ENCODE data around the gene RDH14.

The RDH14 gene

DNA sequence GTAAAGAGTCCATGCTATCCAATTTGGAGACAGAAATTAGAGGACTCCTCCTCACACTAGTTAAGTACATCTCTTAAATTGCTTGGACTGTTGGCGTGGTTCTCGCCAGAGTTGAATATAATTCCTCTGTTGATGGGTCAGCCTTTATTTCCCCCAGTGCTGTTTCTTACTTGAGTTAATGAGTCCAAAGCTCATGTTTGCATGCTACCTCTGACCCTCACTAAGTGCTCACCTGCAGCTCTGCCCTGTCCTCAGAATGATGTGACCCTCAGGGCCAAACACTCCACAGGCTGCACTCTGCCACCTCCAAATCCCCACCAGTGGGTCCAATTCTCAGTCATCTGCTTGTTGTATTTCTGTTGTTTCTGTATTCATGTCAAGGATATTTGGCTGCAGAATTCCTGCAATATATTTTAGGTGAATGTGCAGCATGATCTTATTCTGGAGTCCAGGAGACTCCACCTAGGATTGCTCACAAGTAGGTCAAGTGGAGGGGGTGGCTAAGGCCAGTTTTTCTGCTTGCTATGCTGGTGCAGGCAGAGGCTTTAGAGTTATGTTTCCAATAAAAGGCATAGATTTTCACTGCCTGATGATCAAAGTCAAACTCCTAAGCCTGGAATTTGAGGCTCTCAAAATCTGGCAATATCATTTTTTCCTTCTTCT lies 37.8 kb downstream of the RDH14 start:
- FAIRE-seq, result no peak

DNA sequence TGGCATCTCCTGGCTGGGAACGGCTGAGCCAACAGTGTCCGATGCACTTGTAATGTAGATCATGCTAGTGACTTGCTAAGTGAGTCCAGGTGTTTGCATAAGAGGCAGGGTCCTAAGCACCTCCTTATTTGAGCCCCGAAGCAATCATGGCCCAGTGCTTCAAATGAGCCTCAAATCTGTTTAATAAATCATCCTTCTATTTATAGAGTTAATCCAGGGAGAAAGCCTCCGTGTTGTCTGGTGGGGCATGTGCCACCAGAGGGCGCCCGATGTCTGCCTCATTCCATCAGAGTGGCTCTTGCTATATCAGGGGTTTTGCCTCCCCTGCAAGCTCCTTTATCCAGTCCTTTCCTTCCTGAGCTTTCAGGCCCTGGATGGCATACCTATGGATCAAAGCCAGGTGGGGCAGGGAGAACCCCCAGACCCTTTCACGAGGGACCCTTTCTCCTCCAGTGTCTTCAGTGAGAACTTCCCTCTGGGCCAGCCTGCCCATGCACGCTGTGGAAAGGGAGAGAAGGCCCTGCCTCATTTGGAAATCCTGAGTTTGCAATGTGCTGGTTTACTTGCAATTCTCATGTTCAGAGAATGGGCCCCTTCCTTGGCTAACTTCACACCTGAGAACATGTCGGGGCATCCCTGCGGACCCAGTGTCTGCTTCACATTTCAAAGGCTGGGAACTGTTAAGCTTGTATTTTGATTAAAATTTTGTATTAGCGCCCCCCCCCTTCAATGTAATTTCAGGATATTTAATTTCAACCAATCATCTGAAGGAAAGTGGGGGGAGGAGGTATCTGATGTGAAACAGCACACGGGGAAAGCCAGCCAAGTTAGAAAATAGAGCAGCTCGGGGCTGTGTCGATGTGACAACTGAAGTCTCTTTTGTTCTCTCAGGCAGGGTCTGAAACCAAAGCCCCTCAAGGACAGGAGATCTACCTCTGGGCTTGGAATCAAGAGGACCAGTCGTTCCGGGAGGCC lies 39.7 kb downstream of the RDH14 start:
- FAIRE-seq (no peak), DNase-seq (ENCODE audit: low spot score) (peak; percentile 25)

More for the DNA sequence above, 37.8 kb downstream of the RDH14 start:
- DNase-seq (ENCODE audit: low spot score), result no peak

DNA sequence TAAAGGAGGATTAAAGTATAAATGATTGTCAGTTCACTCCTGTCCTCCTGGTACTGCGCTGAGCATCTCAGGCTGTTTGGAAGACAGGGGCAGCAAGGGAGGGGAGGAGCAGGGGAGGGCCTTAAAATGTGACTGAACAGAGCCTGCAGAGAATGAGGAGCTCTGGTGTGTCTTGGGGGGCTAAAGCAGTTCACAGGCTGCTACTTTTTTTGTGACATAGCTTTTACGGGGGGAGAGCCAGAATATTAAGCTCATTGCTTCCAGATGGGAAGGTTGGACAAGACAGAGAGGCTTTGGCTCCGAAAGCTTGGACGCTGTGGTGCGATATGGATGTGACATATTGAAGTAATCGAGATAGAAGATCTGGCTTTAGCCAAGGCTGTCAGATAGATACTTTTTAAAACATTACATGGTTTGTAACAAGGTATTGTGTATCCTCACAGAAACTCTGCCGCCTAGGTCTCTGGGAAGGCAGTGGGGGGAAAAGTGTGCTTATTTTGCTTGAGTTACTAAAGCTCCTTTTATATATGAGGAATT lies 40.5 kb downstream of the RDH14 start:
- no peak for DNase-seq (ENCODE audit: low spot score)

DNA sequence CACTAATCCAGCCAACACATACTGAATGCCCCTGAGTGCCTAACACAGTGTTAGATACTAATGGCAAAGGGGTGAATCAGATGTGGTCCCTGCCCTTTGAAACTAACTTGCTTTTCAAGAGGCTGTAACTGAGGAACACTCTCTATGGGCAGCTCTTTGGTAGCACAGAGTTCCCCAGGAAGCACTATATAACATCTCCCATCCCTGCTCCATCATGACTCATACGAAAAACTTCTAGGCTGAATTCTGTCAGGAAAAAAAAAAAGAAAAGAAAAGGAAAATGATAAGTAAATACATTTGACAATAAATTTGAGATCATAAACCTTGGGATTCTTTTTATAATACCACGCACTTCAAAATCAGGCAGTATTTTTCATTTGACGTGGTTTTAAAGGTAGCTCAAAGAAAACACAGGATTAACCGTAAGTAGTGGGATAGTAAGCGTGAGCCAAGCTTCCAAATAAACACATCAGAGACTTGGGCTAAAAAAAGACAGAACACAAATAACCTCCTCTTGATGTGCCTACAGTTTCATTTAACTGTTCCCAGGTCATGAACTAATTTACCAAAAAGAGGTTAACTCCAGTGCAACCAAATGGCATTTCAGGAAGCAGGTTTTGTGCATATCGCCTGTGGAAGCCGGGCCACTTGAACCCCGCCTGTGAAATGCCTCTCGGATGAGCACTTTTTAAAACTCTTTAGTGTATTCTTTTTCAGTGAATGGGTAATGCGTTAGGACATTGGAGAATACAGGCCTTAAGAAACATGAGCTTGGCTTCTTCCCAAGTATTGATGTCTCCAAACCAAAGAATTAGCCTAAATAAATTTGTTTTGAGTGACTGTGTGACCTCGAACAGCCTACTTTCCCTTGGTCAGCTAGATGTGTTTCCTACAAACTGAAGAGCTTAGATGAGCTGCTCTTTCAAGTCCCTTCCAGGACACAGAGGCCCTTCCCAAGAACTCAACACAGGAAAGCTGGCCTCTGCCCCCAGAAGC lies 42.0 kb downstream of the RDH14 start:
- FAIRE-seq (no peak), DNase-seq (ENCODE audit: low spot score) (no peak)

More for the DNA sequence above, 40.5 kb downstream of the RDH14 start:
- FAIRE-seq, result no peak

DNA sequence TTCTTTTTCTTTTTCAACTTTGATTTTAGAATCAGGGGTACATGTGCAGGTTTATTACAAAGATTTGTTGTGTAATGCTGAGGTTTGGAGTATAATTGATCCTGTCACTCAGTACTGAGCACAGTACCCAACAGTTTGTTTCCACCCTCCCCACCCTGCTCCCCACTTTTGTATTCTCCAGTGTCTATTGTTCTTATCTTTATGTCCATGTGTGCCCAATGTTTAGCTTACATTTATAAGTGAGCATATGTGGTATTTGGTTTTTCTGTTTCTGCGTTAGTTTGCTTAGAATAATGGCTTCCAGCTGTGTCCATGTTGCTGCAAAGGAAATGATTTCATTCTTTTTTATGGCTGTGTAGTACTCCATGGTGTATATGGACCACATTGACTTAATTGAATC lies 43.1 kb downstream of the RDH14 start:
- no peak for DNase-seq (ENCODE audit: low spot score)
- no peak for FAIRE-seq

DNA sequence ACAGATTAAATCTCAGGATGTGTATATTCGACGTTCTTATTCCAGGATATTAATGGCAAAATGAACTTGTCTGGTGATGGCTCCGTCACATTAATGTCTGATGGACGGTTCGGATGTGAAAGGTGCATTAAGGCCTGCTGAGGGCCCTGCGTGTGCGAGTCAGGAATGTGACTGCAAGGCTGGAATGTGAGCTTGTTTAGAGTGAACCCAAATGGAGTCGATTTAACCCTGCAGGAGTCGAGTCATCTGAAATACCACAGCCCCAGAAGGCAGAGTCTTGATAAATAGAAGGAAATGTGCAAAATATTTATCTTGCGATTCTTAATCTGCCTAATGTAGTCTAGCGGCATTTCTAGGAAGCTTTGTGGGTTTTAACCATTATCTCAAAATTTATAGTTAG lies 44.3 kb downstream of the RDH14 start:
- FAIRE-seq (no peak), DNase-seq (ENCODE audit: low spot score) (no peak)

DNA sequence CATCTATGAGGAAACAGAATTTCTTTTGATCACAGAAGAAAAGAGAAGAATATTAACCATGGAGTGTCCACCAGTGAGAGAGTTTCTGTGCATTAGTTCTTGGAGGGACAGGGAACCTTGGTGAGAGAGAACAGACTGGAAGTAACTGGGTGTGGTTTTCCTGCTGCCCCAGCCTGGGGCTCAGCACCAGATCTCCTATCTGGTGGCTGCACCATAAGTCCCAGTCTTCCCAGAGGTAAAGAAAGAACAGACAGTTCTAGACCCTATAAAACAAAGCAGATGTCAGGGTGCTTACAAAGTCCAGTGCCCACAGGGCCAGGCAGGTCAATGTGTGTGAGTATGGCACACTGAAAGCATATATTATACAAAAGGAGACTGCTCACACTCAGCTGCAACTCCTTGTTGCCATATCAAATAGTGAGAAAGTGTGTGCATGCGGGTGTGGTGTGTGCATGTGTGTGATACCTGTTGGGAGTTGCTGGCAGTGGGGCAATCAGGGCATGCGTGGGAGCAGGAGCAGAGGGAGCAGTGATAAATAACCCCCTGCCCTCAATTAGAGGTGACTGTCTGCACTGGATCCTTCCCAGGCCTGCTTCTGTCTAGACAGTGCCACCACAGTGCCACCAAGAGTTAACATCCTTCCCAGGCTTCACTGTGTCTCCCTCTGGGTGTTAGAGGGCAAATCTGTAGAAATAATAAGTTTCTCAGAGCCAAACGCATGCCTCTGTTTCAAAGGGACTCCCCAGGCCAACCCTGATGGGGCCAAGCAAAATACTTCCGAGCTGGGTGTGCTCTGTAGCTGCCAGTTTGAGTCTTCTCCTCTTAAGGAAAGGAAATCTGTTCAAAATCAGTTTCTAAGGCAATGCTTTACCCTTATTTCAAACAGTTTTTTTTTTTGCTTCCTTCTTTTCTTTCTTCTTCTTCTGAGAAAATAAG lies 45.7 kb downstream of the RDH14 start:
- DNase-seq (ENCODE audit: low spot score) (no peak), FAIRE-seq (no peak)

DNA sequence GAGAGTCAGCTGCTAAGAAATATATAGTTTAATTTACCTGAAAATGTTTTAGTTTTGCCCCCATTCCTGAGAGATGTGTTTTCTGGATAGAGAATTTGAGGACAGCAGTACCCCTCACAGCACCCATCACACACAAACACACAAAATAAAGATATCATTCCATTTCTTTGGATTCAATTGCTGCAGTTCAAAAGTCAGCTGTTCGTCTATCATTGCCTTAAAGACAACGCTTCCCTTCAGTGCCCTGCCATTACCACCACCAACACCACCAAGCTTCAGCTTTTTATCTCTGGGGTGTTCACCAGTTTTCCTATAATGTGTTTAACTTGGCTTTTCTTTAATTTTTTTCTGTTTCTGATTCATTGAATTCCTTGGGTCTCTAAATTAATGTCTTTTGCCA lies 49.7 kb downstream of the RDH14 start:
- DNase-seq (ENCODE audit: low spot score) (no peak), FAIRE-seq (no peak)

DNA sequence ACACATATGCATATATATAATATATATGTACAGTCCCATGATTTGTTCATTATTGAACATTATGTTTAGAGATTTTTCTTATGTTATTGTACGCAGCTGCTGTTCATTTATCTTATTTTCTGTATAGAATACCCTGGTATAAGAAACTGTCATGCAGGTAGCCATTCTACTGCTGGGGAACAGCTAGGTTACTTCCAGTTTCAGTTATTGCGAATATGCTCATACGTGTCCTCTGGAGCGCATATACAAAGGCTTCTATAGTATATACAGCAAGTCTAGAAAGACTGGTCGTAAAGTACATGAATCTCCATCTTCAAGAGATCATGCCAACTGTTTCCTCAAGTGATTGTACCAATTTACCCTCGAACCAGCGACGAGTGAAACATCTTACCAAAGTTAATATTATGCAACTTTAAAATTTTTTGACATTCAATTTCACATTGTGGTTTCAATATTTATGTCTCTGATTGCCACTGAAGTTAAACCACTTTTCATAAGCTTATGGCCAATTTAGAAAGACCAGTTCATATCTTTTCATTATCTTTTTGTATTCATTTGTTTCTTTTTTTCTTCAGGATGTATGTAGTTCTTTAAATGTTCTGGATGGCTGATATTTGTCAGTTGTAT lies 53.5 kb downstream of the RDH14 start:
- no peak for DNase-seq (ENCODE audit: low spot score)
- no peak for FAIRE-seq

DNA sequence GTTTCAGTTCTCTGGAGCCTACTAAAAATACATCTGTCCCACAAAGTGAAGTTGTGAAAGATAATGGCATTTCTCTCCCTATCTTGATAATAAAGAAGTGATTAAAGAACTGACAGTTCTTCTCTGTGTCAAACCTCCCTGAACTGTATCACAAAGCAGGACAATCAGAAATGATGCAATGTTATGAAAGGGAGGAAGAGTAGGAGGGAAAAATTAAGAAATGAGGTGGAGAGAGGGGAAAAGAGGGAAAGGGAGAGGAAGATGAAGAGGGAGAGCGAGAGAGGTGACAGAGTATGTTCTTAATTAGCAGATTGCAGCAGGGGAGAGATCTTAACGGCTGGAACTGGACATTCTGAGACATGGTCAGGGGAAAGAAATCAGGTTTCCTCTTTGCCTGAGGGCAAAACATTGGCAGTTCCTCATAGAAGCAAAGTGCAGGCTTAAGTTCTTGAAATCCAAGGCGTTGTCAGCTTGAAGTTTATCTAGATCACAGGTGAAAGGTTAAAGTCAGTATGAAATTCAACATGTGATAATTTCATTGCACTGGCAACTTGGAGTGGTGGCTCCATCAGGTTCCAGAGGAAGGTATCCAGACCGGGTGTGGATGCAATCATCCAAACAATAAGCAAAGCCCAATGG lies 54.6 kb downstream of the RDH14 start:
- FAIRE-seq, result no peak
- DNase-seq (ENCODE audit: low spot score), result no peak

Measured in RCC 7860 (cell line).